ENCODE results near the gene LY6G5B.

Gene LY6G5B

DNA sequence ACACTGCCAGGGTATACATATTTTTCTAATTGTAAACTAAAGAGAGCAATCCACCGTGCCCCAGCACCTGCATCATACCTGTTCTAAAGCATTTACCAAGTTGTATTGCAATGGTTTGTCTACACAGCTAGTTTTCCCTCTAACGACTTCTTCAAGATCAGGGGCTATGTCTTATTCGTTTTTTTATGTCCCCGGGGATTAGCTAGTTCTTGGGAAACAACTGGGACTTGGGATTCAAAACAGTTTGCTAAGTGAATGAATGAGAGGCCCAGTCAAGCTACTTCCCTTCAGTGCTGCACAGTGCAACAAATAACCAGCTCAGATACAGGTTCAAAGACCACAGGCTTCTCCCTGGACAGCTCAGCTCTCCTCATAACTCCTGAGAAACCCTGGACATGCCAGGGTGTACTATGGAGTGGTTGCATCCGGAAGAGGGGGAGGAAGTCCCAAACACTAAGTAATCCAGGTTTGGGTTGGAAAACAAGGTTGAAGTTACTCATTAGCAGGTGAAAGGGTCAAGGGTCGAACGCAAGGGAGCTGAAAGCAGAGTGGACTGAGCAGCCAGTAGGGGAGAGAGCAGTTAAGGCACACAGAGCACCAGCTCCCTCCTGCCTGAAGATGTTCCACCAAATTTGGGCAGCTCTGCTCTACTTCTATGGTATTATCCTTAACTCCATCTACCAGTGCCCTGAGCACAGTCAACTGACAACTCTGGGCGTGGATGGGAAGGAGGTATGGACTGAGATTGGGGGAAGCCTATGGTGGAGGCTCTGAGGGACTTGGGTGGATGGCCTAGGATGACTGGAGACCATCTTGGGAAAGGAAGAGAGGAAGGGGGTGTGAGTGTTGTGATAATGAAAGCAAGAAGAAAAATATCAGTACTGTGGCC, 14.2 kb upstream of the LY6G5B start, which contains the start of gene APOM:
APOM (plus strand) TSS at position 546 of the 889 bp plus-strand sequence; CDS start at position 619, 73 bp downstream.
- peaks cover 15% of the 10 kb centered on the region; the same call in 1 of the 2 replicates for H3K79me2 ChIP-seq (ENCODE audit: insufficient read depth, low read length)
- no peaks in the 10 kb centered on the region for H3K27me3 ChIP-seq (ENCODE audit: insufficient read depth, low read length)
- H3K9me2 ChIP-seq (ENCODE audit: low read depth, low read length) = no peaks in the 10 kb centered on the region
- H4K20me1 ChIP-seq (ENCODE audit: insufficient read depth, low read length) = no peaks in the 10 kb centered on the region
- peaks cover 44% of the 10 kb centered on the region for H3K4me1 ChIP-seq (ENCODE audit: insufficient read depth, low read length, severe bottlenecking)
- H3K4me2 ChIP-seq (ENCODE audit: low read length) = no peak within 1 kb of the TSS
- H3K4me3 ChIP-seq (ENCODE audit: low read depth, low read length, poor library complexity, severe bottlenecking) = no peak within 1 kb of the TSS
- no peaks in the 10 kb centered on the region for H3F3A ChIP-seq (ENCODE audit: insufficient read depth, low read length)
- H3K36me3 ChIP-seq (ENCODE audit: insufficient read depth, low read length) = 0 out of 2 replicates have a peak, but pooled peaks cover 4% of the 10 kb centered on the region
- H2AFZ ChIP-seq (ENCODE audit: low read length) = no peak within 1 kb of the TSS
- no peak within 1 kb of the TSS for H3K27ac ChIP-seq (ENCODE audit: low read depth, low read length, poor library complexity, severe bottlenecking)
- no peak for TF ChIP-seq EZH2 (IDR thresholded peaks at IDR 0.05; ENCODE audit: borderline replicate concordance, low read length)
- TF ChIP-seq CTCF (IDR thresholded peaks at IDR 0.05; ENCODE audit: low read length) = no peak
- H3K9ac ChIP-seq (ENCODE audit: low read length) = no peak within 1 kb of the TSS
- no peaks in the 10 kb centered on the region for H3K9me3 ChIP-seq (ENCODE audit: low read length)

- Histone ChIP-seq H3K36me3 (ENCODE audit: insufficient read depth, low read length) (peaks cover 10% of the 10 kb centered on the region; the same call in 1 of the 2 replicates), H3K27ac (ENCODE audit: low read depth, low read length, poor library complexity, severe bottlenecking) (no peak overlapping the region)
Observed at GRCh38 chr6:31657406-31658157, 12.2 kb upstream of the LY6G5B start.

More at GRCh38 chr6:31657406-31658157, 12.2 kb upstream of the LY6G5B start:
- Histone ChIP-seq H3K9me2 (ENCODE audit: low read depth, low read length) (no peaks in the 10 kb centered on the region), H3F3A (ENCODE audit: insufficient read depth, low read length) (no peaks in the 10 kb centered on the region), H3K9ac (ENCODE audit: low read length) (no peak overlapping the region), H4K20me1 (ENCODE audit: insufficient read depth, low read length) (no peaks in the 10 kb centered on the region), H2AFZ (ENCODE audit: low read length) (no peak overlapping the region), H3K27me3 (ENCODE audit: insufficient read depth, low read length) (no peaks in the 10 kb centered on the region), H3K4me2 (ENCODE audit: low read length) (0 out of 2 replicates have a peak overlapping the region, but pooled peaks have one; percentile 0), H3K4me1 (ENCODE audit: insufficient read depth, low read length, severe bottlenecking) (peaks cover 48% of the 10 kb centered on the region), H3K79me2 (ENCODE audit: insufficient read depth, low read length) (peaks cover 6% of the 10 kb centered on the region; the same call in 1 of the 2 replicates), H3K9me3 (ENCODE audit: low read length) (no peaks in the 10 kb centered on the region), H3K4me3 (ENCODE audit: low read depth, low read length, poor library complexity, severe bottlenecking) (no peak overlapping the region)
- TF ChIP-seq CTCF (IDR thresholded peaks at IDR 0.05; ENCODE audit: low read length) (no peak), EZH2 (IDR thresholded peaks at IDR 0.05; ENCODE audit: borderline replicate concordance, low read length) (no peak)

All from OCI-LY1 (cell line).